ENCODE measurements around the gene TBCC.

The TBCC gene

DNA sequence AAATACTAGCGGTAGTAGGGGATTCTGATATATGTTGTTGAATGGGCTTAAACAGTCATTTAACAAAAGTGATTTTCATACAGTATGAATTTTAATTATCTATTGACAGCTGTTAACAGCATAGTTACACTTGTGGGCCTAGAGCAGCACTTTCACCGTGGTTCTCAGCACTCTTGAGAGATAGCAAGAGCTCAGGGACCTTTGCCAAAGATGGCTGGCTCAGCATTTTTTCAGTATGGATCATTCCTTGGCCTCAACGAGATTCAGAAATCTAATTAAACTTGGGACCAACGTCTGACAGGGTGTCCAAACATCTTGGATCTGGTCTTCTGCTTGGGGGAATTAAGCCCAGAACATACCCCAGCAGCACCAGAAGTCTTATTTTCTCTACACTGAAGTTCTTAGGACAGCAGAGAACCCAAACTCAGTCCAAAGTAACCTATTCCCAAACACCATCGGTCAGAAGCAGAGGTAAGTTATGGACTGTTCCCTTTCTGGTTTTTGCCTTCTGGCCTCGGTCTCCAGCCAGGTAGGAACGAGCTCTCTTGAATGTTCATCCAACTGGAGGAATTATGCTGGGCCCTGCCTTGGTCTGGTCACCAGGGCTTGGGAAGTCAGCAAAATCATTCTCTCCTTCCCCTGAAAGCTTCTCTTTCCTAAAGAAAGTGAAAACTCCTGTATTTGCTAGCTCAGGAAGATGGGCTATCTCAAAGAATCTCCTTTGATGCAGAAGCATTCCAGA lies 49.2 kb downstream of the TBCC start:
- no peak for DNase-seq (ENCODE audit: low spot score)

DNA sequence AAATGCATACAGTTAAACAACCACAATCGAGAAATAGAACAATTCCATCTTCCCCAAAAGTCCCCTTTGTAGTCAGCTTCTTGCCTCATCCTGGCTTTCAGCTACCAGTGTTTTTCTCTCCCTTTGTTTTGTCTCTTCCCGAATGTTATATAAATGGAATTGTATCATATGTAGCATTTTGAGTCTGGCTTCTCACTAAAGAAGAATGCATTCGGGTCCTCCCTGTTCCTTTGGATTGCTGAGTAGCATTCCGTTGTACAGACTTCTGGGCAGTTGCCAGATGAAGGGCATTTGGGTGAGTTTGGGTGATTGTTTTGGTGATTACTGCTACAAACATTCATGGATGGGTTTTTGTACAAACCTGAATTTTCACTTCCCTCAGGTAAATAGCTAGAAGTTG lies 51.3 kb downstream of the TBCC start:
- DNase-seq (ENCODE audit: low spot score) = no peak

Measured in iPS-NIHi11 (cell line).